COLO668 (cell line): ENCODE data around the gene HSD11B2.

Experiments
- DNase-seq: peaks from one replicate; lab custom pipeline; 2025; ENCODE audit not compliant: unreplicated experiment; lab: John Stamatoyannopoulos, UW

HSD11B2 gene

DNA sequence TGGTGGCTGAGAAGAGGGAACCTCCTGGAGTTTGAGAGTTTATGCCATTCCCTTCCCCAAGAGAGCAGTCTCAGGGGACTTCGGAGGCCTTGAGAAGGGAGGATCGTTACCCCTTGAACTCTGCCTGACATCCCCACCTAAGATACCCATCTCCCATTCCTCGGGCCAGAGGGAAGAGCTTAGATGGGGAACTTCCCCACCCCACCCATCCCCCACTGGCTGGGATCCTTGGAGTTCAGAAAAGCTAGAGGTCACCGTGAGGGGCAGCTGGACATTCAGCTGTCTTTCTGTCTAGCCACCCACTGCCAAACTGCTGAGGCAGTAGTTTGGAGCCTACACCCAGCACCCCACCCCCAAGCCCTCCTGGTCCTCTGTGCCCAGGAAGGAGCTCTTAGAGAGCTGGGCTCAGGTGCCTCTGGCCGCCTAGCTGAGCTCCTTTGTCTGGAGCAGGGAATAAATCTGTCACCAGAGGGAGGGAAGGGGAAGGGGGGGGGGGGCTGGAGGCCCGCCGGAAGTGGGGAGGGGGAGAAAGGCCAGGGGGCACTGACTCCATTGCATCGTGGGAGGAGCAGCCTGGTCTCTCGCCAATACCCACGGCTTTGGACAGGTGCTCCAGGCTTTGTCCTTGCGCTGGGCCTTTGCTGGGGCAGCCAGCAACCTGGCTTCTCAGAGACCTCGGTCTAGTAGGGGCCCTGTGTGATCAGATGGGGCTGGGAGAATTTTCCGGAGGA is 1.0 kb downstream of the HSD11B2 start:
- DNase-seq = no peak

DNA sequence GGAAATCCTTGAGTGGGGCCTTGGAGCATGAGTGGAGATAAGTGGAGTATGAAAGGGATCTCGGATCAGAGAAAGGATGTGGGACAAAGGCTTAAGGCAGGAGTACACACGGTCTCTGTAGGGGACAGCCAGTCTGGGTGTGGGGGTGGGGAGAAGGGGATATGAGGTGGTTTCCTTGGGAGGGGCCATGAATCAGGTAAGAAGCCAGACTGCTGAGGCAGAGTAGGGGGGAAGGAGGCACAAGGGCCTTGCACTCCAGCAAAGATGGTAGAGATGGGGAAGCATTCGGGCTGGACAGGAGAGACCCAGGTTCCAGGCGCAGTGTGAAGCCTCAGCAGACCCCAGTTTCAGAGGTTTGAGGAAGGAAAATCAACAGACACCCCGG is 1.6 kb downstream of the HSD11B2 start:
- DNase-seq = no peak

DNA sequence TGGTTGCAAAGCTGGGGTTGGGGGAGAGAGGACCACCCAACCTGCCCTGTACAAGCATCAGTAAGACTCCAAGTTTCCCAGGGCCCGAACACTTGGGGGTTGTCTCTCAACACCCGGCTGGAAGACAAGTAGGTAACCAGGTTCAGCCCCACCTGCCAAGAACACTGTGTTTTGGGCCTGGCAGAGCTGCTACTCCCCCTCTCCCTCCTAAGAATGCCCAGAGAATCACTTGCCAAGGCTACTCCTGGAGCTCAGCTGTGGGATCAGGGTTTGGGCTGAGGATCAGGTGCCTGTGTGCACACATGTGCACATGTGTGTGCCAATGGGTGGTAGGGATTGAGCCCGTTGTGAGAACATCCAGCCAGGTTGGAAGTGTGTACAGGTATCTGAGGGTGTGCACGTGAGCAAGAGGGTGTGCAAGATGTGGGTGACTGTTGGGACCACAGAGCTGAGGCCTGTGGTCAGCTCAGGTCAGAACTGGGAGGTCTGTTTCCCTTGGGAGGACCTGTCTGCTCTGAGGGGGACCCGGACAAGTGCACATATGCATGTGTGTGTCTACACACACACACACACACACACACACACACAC is 2.3 kb downstream of the HSD11B2 start:
- no peak for DNase-seq

DNA sequence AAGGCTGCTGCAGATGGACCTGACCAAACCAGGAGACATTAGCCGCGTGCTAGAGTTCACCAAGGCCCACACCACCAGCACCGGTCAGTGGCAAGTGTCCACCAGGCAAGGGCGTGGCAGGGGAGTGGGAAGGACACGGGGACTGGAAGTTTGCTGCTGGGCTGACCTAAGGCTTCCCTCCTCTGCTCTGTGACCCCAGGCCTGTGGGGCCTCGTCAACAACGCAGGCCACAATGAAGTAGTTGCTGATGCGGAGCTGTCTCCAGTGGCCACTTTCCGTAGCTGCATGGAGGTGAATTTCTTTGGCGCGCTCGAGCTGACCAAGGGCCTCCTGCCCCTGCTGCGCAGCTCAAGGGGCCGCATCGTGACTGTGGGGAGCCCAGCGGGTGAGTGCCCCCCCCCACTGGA is 4.8 kb downstream of the HSD11B2 start:
- no peak for DNase-seq

DNA sequence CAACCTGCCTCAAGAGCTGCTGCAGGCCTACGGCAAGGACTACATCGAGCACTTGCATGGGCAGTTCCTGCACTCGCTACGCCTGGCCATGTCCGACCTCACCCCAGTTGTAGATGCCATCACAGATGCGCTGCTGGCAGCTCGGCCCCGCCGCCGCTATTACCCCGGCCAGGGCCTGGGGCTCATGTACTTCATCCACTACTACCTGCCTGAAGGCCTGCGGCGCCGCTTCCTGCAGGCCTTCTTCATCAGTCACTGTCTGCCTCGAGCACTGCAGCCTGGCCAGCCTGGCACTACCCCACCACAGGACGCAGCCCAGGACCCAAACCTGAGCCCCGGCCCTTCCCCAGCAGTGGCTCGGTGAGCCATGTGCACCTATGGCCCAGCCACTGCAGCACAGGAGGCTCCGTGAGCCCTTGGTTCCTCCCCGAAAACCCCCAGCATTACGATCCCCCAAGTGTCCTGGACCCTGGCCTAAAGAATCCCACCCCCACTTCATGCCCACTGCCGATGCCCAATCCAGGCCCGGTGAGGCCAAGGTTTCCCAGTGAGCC is 5.8 kb downstream of the HSD11B2 start:
- no peak for DNase-seq

DNA sequence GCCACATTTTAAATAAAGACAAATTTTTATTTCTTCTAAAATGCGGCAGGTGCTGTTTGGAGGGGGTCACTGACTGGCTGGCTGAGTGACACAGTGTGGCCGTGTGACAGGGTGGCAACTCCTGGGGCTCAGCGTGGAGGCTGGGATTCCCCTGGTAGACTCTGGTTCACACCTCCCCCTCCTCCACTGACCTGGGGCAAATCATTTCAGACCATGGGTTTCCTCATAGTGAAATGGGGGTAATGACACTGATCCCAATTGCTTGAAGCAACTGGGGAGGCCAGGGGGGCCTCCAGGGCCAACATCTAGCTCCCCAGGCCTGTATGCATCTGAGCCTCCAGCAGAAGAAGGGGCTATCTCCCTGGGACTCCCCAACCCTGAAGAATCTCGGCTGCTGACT is 6.6 kb downstream of the HSD11B2 start:
- no peak for DNase-seq

DNA sequence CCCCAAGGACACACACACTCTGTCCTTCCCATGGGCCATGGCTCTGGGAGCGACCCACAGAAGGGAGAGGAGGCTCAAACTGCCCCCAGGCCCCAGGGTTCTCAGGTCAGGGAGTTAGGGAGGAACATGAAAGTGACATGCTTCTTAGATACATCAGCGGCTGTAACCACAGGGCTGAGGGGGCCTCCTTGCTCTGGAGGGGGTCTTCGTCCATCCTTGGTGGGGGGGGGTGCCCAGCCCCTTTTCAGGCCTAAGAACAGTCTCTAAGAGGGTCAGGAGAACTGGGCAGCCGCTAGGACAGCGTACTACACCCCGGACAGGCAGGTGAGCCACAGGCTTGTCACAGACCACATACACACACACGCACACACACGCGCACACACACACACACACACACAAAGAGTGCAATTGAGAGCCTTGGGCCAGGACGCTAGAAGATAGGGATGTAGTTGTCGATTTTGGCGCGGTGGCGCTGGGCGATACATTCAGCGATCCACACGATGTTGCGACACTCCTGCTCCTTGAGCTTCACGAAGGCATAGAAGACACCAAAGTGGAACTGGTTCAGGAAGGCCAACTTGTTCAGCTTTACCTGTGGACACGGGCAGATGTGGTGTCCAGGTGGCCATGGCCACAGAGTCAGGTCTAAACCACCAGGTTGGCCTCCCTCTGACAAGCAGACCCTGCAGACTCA is 7.3 kb downstream of the HSD11B2 start:
- DNase-seq = no peak

DNA sequence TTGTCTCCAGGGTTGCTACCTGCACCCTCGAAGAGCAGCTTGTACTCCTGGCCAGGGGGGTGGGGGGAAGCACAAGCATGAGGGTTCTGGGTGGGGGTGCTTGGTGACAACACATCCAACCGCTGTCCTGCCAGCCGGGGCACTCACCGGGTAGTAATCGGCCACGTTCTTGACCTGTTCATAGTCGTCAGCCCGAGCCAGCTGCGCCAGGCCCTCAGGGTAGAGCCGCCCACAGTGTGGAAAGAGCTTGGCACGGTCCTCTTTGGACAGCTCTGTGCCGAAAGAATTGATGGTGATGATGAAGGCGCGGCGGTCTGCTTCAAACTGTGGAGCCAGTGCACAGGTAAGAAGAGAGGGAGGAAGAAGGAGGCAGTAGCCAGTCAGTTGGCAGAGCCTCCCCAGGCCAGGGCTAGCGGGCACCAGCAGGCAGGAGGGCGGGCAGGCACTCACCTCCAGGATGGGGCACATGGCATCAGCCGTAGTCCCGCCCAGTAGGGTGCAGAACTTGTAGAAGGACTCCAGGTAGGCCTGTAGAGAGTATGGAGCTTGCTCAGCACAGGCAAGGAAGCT is 8.0 kb downstream of the HSD11B2 start:
- DNase-seq = no peak

DNA sequence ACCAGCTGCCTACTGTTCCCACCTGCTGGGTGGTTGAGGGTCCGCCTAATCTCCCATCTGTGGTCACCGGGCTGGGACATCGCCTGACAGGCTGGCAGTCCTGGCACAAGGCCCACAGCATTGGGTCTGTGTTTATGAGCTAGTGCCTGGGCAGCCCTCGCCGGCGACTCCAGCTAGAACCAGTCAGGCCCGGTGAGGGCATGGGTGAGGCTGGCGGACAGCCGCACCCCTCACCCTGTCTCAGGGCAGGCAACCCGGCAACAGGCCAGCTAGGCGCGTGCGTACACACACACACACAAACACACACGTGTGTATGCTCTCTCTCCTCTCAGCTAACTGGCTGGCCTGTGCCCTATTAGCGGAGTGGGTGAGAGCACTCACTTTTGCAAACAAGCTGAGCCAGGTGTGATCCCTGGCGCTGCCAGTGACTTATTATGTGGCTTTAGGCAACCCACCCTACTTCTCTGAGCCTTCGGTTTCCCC is 10.4 kb downstream of the HSD11B2 start:
- DNase-seq = peak; percentile 96

DNA sequence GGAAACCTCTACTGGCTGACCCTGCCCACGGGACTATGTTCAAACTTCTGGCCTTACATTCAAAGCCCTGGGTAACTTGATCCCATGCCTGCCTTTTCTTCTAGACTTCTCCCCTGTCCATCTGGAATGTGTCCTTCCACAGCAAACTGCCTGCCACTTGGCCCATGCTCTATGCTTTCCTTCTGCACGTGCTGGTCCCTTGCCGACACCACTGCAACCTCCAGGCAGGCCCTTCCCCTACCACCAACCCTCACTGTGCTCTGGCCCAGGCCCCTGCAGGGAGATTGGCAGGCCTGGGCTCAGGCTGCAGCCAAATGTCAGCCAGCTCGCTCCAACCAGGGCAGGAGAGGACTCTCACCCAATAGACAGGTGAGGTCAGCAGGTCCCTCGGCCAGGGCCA is 11.0 kb downstream of the HSD11B2 start:
- DNase-seq = no peak

DNA sequence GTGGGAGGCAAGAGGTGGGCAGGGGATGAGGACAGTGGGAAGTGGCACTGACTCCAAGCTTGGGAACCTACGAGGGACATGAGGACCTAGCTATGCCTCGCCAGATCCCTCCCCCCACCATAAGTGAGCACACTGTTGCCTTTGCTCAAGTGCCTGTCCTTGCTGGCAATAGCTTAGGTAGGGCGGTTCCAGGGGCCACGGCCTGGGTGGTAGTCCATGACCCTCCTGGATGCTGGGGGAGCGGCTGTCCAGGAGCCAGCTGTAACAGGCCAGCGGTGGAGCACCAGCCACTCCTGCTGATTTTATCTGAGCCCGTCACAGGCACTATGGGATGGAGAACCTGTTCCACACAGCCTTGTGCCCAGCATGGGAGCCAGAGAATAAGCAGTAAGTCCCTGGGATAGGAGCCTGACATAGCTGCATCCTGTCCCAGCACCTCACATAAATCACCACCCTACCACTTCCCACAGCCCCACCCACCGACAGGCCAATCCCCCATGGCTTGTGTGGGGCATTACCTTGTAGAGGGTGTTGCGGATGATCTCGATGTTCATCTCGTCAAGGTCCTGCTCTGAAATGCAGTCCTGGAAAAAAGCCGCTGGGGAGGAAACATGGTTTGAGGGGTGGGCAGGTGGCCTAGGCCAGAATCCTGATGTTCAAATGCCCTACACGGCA is 11.8 kb downstream of the HSD11B2 start:
- DNase-seq = no peak

DNA sequence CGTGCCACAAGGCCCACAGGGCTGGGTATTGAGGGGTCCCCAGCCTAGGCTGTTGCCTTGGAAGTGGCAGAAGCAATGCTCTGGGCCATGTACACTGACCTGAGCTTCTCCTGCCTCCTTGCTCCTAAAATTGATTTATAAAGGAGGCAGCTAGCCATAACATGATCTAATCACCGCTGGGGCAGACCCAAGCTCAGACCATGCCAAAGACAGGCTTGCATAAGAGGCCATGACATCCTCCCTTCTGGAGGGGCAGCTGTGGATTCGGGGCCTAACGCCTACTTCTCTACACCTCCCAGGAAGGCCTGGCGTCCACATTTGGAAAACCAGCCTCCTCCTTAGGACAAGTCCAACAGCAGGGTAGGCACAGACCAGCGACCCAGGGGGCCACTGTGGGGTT is 12.3 kb downstream of the HSD11B2 start:
- DNase-seq = no peak

DNA sequence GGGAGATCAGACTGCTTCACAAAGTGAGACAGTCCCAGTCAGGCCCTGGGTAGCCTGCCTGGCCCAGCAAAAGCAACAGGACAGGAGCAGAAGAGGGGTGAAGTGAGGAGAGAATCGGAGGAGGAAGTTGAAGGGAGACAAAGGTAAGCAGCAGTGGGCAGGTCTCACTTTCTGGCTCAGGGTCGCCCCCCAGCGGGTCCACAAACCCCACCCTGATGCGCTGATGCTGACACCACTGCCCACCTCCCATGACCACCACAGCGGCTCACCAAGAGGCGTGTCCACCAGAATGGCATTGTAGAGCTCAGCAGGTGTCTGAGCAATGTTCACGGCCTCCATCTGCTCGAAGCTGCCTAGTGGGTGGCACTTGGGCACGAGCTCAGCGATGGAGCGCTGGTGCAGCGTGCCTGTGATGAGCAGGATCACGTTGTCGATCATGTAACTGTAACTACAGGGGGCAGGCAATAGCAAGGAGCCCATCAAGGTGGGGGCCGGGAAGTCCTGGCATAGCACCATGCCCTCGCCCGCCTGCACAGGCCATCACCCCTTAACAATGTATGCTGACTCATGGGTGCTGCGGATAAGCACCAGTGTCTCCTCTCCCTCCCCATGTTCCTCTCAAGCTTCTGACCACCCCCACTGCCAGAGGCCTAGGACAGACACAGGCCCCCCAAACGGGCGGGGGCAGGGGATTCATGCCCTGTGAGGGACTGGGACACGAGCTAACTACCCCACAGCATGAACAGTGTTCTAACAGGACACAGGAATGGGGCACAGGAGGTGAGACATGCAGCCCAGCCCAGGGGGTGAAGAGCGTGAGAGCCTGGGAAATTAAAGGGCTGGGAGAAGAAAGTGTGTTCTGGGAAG is 13.6 kb downstream of the HSD11B2 start:
- no peak for DNase-seq

DNA sequence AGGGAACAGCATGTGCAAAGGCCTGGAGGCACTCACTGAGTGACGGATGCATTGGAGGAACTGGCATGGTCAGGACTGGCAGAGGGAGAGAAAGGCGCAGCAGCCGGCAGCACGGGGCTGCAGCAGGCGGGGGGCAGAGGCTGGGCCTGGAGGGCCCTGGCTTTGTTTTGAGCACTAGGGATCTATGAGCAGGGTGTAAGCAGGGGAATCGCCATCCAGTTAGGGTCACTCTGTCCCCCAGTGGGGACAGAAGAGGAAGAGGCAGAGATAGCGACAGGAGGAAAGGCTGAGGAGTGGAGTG is 14.2 kb downstream of the HSD11B2 start:
- DNase-seq = no peak

DNA sequence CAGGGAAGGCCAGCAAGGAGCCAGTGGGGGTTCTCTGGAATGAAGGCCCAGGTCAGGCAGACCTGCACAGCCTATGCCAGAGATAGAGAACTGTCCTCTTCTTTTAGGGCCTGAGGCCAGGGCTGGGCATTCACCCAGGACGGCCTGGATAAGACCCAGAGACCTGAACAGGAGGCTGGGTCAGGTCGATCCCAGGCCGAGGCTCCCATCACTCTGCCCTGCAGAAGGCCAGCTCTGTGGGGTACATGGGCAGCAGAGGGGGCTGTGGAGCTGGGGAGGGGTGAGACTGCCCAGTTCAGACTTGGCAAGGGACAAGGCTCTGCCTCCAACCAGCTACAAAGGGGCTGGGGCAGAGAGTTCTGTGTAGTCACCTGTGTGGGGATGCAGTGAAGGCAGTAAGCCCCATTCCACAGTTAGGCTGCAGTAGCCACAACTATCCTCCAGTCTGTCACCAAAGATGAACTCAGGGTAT is 14.6 kb downstream of the HSD11B2 start:
- DNase-seq = no peak

DNA sequence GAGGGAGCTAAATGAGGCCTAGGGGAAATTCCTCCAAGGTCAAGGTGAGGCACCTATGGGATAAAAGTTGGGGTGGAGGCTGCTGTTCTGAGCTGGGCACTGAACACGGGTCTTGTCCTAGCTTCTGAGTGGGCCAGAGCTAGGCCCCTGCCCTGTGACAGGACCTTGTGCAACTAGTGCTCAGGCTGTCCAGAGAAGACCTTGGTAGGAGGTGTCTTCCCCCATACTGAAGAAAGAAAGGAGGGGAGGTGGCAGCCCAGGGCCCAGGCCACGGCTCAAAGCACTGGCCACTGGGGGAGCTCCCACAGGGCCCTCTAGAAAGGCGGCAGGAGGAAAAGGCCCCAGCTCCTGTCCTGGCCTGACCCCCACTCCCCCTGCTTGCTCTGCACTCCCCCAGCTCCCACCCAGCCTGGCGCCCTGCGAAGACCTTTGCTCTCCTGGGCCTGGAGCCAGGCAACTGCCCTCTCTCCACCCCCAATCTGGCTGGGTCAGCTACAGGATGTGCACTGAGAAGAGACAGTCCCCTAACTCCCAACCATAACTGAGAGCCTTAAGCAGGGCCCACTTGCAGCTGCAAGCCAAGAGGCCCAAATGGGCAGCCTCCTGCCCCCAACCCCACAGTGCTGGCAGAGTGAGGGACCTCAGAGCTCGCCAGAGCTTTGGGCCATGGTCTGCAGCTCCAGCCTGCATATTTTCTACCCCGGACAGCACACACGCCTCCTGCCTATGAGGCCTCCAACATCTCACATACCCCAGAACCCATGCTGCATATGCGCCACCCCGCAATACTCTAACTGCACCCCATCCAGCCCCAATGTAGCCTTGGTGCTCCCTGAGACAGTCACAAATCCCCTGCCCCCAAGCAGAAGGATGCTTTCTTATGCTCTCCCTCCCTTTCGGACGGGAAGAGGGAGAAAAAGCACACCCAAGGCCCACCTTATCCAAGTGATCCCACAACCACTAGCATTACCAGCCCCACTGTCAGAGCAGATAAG is 15.3 kb downstream of the HSD11B2 start:
- DNase-seq = no peak

DNA sequence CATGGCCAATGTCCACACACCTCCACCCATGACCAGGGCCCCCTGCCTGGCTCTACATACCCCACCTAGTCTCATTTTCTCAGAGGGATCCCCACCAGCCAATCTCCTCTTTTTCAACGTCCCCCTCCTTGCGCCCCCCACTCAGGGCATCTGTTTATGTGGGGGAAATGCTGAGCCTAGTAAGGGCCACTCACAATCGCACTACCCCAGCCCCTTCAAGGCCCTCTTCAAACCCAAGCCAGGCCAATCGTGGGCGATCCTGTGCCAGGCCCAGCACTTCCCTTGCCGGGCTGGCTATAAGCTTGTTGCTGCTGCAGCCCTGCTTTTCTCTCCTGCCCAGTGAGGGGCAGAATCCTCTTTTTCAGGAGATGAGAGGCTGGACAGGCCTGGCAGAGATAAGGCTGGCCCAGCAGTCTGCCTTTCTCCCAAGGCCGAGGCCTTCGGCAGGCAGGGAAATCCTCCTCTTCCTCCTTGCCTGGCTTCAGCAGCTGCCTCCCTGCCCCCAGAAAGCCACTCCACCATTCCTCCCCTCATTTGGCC is 16.1 kb downstream of the HSD11B2 start:
- DNase-seq = no peak

DNA sequence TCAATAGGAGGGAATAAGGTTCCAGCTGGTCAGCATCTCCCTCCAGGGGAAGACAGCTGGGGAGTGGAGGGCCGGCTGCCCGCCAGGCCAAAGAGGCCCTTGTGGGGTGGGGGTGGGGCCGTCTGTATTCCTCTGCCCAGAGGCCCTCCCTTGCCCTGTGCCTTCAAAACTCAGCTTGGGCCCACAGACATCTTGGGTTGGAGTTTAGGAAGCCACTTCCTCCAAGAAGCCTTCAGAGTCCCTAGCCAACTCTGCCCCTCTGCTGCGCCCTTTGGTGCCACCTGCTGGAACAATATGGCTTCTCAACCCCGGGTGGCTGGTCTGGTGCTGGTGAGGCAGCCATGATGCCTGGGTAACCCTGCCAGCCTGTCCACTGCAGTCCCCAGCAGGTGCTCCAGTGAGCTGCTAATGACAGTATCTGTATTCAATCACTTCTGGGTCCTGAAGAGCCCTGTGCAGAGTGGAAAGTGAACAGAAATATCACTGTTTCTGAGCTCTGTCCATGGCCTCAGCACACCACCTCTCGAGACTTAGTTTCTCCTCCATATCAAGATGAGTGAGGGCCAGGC is 16.7 kb downstream of the HSD11B2 start:
- peak; percentile 32 for DNase-seq
